Hematopoietic multipotent progenitor cell treated with erythropoietin and hydrocortisone succinate and interleukin-3 and kit ligand, for 15 days (in vitro differentiated cells): ENCODE results near the gene TEX38.
"Not testable (repeated sequence)": the region's sequence is repeated elsewhere in the genome, so short reads cannot be mapped to it uniquely, and the experiment has no call there.

Source experiments
- DNase-seq: peaks from one replicate; pipeline ENCODE4 v3.0.0-alpha.2; 2015; ENCODE audit warnings: low spot score

The TEX38 gene

GRCh38 chr1:46671554-46671953 is at the start of gene TEX38:
TEX38 (plus strand) TSS chr1:46671854; CDS start chr1:46671935, 81 bp downstream.
- no peak for DNase-seq

GRCh38 chr1:46621930-46622329 is 49.7 kb upstream of the TEX38 start:
- no peak for DNase-seq

- peak; percentile 66 for DNase-seq
Measured at GRCh38 chr1:46622344-46622743, 49.3 kb upstream of the TEX38 start.

GRCh38 chr1:46623743-46624644 is 47.7 kb upstream of the TEX38 start:
- DNase-seq, result no peak

- no peak for DNase-seq
Measured at GRCh38 chr1:46630719-46631118, 40.9 kb upstream of the TEX38 start.

- DNase-seq, result no peak
Measured at GRCh38 chr1:46635205-46635604, 36.4 kb upstream of the TEX38 start.

- DNase-seq, result no peak
Measured at GRCh38 chr1:46637444-46638083, 34.1 kb upstream of the TEX38 start.

GRCh38 chr1:46638921-46639320 is 32.7 kb upstream of the TEX38 start:
- DNase-seq, result no peak

GRCh38 chr1:46639547-46639946 is 32.1 kb upstream of the TEX38 start:
- DNase-seq, result no peak

- no peak for DNase-seq
Measured at GRCh38 chr1:46642115-46642680, 29.5 kb upstream of the TEX38 start.

- no peak for DNase-seq
Measured at GRCh38 chr1:46643368-46643775, 28.3 kb upstream of the TEX38 start.

- DNase-seq, result no peak
Measured at GRCh38 chr1:46645815-46646214, 25.8 kb upstream of the TEX38 start.

GRCh38 chr1:46646331-46646730 is 25.3 kb upstream of the TEX38 start:
- no peak for DNase-seq

- no peak for DNase-seq
Measured at GRCh38 chr1:46646844-46647243, 24.8 kb upstream of the TEX38 start.

GRCh38 chr1:46647611-46648010 is 24.0 kb upstream of the TEX38 start:
- no peak for DNase-seq

- DNase-seq, result no peak
Measured at GRCh38 chr1:46649764-46650163, 21.9 kb upstream of the TEX38 start.

- DNase-seq, result no peak
Measured at GRCh38 chr1:46650491-46650890, 21.2 kb upstream of the TEX38 start.

GRCh38 chr1:46651152-46651551 is 20.5 kb upstream of the TEX38 start:
- DNase-seq, result not testable (repeated sequence)

GRCh38 chr1:46652321-46653100 is 19.1 kb upstream of the TEX38 start:
- DNase-seq, result no peak

GRCh38 chr1:46653405-46653958 is 18.2 kb upstream of the TEX38 start:
- DNase-seq, result no peak

- DNase-seq, result no peak
Measured at GRCh38 chr1:46654012-46654411, 17.6 kb upstream of the TEX38 start.

- not testable (repeated sequence) for DNase-seq
Measured at GRCh38 chr1:46654698-46655097, 17.0 kb upstream of the TEX38 start.
